OCI-LY7 (cell line): ENCODE results near the gene GALNT2. TPM values are rescaled to one million over a fixed set of nuclear protein-coding genes. Genes with fewer than 3 reads are reported as not detected.

ENCODE experiments used
- BruUV-seq: library from RNA; stranded (reverse); fragments of 400-500 nt; replicated peaks from 2 replicates; lab custom pipeline; 2021; lab: Mats Ljungman, UMichigan
- CTCF ChIA-PET: fragments of 300-600 bp; sonication (Branson Sonifier 250); formaldehyde crosslinking; loops from one replicate; lab custom pipeline; 2022; ENCODE audit warnings: antibody characterized with exemption; ENCODE audit not compliant: unreplicated experiment; lab: Charles Lee
- POLR2A ChIA-PET: fragments of 300-600 bp; sonication (Branson Sonifier 250); formaldehyde crosslinking; loops from one replicate; lab custom pipeline; 2022; ENCODE audit warnings: antibody characterized with exemption; lab: Charles Lee
- DNase-seq: peaks from one replicate; pipeline ENCODE4 v3.0.0-alpha.2; 2015; ENCODE audit warnings: low spot score
- H2AFZ ChIP-seq: fragments of 200-600 bp; sonication (generic), shearing (Covaris generic); 2 replicates; pipeline ENCODE4 v1.6.1; 2014; ENCODE audit warnings: mild to moderate bottlenecking, antibody characterized with exemption, low read length, moderate library complexity
- H3K27ac ChIP-seq: fragments of 200-600 bp; sonication (generic); 2 replicates; pipeline ENCODE4 v1.5.1; 2014; ENCODE audit warnings: mixed run types, low read depth, mild to moderate bottlenecking, moderate library complexity, low read length, inconsistent platforms; ENCODE audit not compliant: poor library complexity, severe bottlenecking
- H3K36me3 ChIP-seq: fragments of 200-600 bp; sonication (generic); 2 replicates; pipeline ENCODE4 v1.6.1; 2014; ENCODE audit warnings: mild to moderate bottlenecking, antibody characterized with exemption, low read length, moderate library complexity, mixed read lengths; ENCODE audit not compliant: insufficient read depth
- H3K4me1 ChIP-seq: fragments of 200-600 bp; sonication (generic); 2 replicates; pipeline ENCODE4 v1.5.1; 2014; ENCODE audit warnings: mild to moderate bottlenecking, low read length; ENCODE audit not compliant: insufficient read depth, poor library complexity, severe bottlenecking
- H3K4me2 ChIP-seq: fragments of 200-600 bp; sonication (generic); 2 replicates; pipeline ENCODE4 v1.6.1; 2014; ENCODE audit warnings: mild to moderate bottlenecking, low read length
- H3K4me3 ChIP-seq: fragments of 200-600 bp; sonication (generic); 2 replicates; pipeline ENCODE4 v1.5.1; 2014; ENCODE audit warnings: mild to moderate bottlenecking, low read depth, low read length; ENCODE audit not compliant: poor library complexity, severe bottlenecking
- H3K79me2 ChIP-seq: fragments of 200-600 bp; sonication (generic); 2 replicates; pipeline ENCODE4 v1.6.1; 2016; ENCODE audit warnings: low read depth, mild to moderate bottlenecking, low read length, moderate library complexity, mixed read lengths; ENCODE audit not compliant: insufficient read depth
- H3K9me2 ChIP-seq: fragments of 200-600 bp; sonication (generic); 2 replicates; pipeline ENCODE4 v1.6.1; 2016; ENCODE audit warnings: mild to moderate bottlenecking, low read length, mixed read lengths; ENCODE audit not compliant: insufficient read depth
- H3K9me3 ChIP-seq: fragments of 200-600 bp; sonication (generic); 2 replicates; pipeline ENCODE4 v1.6.1; 2014; ENCODE audit warnings: mild to moderate bottlenecking, mixed run types, low read length, mixed read lengths
- H4K20me1 ChIP-seq: fragments of 200-600 bp; sonication (generic); 2 replicates; pipeline ENCODE4 v1.6.1; 2014; ENCODE audit warnings: mild to moderate bottlenecking, antibody characterized with exemption, low read length, moderate library complexity, mixed read lengths; ENCODE audit not compliant: insufficient read depth
- CTCF ChIP-seq: fragments of 200-600 bp; sonication (generic); conservative IDR thresholded peaks from 2 replicates; pipeline ENCODE4 v1.5.1; 2014; ENCODE audit warnings: mild to moderate bottlenecking, antibody characterized with exemption, low read length, moderate library complexity, mixed read lengths
- EZH2phosphoT487 ChIP-seq: fragments of 200-600 bp; sonication (generic); IDR thresholded peaks from 2 replicates; pipeline ENCODE4 v1.6.1; 2018; ENCODE audit warnings: low read depth, borderline replicate concordance, mild to moderate bottlenecking, mixed run types, antibody characterized with exemption, low read length, moderate library complexity, mixed read lengths
- intact Hi-C: fragments of 100-400 bp; cut with micrococcal nuclease; formaldehyde crosslinking; loops from one replicate; pipeline ENCODE4 v1.10.0; 2022; ENCODE audit not compliant: unreplicated experiment
- total RNA-seq, 2 experiments: library from RNA; depleted of rRNA in 1 of 2; stranded (reverse); fragments of >200 nt in 1 of 2; shearing (Covaris generic) in 1 of 2; gene quantifications; 2 replicates each; pipeline ENCODE4 v1.2.3, GENCODE V29; 2014 to 2022

The GALNT2 gene
- total RNA-seq, 2 experiments from 2014 or later: 29.9 to 67.3 TPM

GRCh38 chr1:230255991-230256390, 189.0 kb downstream of the GALNT2 start:
- no peaks in the 10 kb centered on the region for H3K79me2 ChIP-seq
- H3K4me3 ChIP-seq: no peak overlapping the region
- CTCF ChIA-PET: no interaction called here
- no peak overlapping the region for H2AFZ ChIP-seq
- H4K20me1 ChIP-seq: no peaks in the 10 kb centered on the region
- peaks cover 10% of the 10 kb centered on the region; the same call in 1 of the 2 replicates for H3K9me3 ChIP-seq
- no peaks in the 10 kb centered on the region for H3K4me1 ChIP-seq
- H3K4me2 ChIP-seq: no peak overlapping the region
- no peak for TF ChIP-seq EZH2phosphoT487
- no peak for TF ChIP-seq CTCF
- intact Hi-C loops: no loop called here
- H3K9me2 ChIP-seq: no peaks in the 10 kb centered on the region
- BruUV-seq: no TSS peak
- DNase-seq: no peak
- no peak overlapping the region for H3K27ac ChIP-seq
- POLR2A ChIA-PET: no interaction called here
- peaks cover 55% of the 10 kb centered on the region for H3K36me3 ChIP-seq

- no peak for DNase-seq
- Histone ChIP-seq H4K20me1 (no peaks in the 10 kb centered on the region), H3K4me3 (no peak overlapping the region), H3K79me2 (no peaks in the 10 kb centered on the region), H3K4me1 (no peaks in the 10 kb centered on the region), H3K9me3 (peaks cover 10% of the 10 kb centered on the region; the same call in 1 of the 2 replicates), H3K27ac (no peak overlapping the region), H3K4me2 (no peak overlapping the region), H2AFZ (no peak overlapping the region), H3K9me2 (no peaks in the 10 kb centered on the region), H3K36me3 (peaks cover 54% of the 10 kb centered on the region)
- POLR2A ChIA-PET: no interaction called here
- BruUV-seq: no TSS peak
- TF ChIP-seq EZH2phosphoT487 (no peak), CTCF (no peak)
- intact Hi-C loops: no loop called here
- CTCF ChIA-PET: no interaction called here
Measured at GRCh38 chr1:230256896-230257295, 189.9 kb downstream of the GALNT2 start.

- Histone ChIP-seq H3K79me2 (no peaks in the 10 kb centered on the region), H3K4me3 (no peak overlapping the region), H2AFZ (no peak overlapping the region), H3K9me2 (no peaks in the 10 kb centered on the region), H3K4me2 (no peak overlapping the region), H3K36me3 (peaks cover 64% of the 10 kb centered on the region), H3K27ac (no peak overlapping the region), H3K9me3 (peaks cover 10% of the 10 kb centered on the region; the same call in 1 of the 2 replicates), H4K20me1 (no peaks in the 10 kb centered on the region), H3K4me1 (peaks cover 7% of the 10 kb centered on the region)
- TF ChIP-seq CTCF (no peak), EZH2phosphoT487 (no peak)
- CTCF ChIA-PET: interaction anchor here (0.5 kb wide), 1 partner anchor 358 kb away, joined by 3 read pairs; no protein-coding TSS in a partner anchor
- no peak for DNase-seq
- POLR2A ChIA-PET: no interaction called here
- intact Hi-C loops: no loop called here
- no TSS peak for BruUV-seq
Measured at GRCh38 chr1:230259621-230260020, 192.6 kb downstream of the GALNT2 start.
